Stimulated activated CD4-positive, alpha-beta T cell treated with anti-CD3 and anti-CD28 coated beads, Interleukin-4, amount 100 ng/mL, for 4 hours (primary cell): ENCODE results near the gene CCDC158.
"Not testable (repeated sequence)": the region's sequence is repeated elsewhere in the genome, so short reads cannot be mapped to it uniquely, and the experiment has no call there.

ENCODE experiments used
- DNase-seq, 2 experiments: peaks; one replicate each; pipeline ENCODE4 v3.0.0-alpha.2; 2020

CCDC158 gene

DNA sequence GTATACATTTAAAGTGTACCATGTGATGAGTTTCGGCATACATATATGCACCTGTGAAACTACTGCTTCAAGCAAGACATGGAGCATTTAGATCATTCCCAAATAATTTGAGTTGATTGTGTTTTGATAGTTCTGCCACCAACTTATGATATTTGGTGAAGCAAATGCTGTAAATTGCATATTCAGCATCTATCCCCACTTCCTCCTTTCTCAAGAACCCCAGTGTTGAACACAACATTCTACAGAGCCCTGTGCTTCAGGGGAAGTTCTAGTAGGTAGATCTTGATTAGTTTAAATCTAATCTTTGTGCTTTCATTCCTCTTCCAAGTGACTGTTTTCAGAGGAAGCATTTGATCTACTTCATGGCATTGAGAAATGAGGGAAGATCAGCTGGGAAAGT is 8.7 kb upstream of the CCDC158 start:
- no peak for DNase-seq

DNA sequence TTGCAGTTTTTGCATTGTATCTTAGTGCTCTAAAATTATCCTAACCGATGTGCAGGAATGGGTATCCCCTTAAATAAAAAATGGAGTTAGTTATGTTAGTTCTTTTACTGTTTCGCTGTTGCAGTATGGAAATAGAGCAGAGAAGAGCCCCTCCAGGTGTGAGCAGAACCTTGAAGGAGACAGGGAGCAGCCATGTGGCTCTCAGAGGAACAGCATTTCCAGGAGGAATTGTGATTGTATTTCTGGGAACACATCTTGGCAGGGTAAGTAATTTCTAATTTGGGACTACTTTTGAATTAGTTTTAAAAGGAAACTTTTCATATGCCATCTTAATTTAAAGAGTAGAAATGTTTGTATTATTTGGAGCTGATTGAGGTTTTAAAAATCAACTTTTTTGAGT is 5.3 kb upstream of the CCDC158 start:
- no peak for DNase-seq

DNA sequence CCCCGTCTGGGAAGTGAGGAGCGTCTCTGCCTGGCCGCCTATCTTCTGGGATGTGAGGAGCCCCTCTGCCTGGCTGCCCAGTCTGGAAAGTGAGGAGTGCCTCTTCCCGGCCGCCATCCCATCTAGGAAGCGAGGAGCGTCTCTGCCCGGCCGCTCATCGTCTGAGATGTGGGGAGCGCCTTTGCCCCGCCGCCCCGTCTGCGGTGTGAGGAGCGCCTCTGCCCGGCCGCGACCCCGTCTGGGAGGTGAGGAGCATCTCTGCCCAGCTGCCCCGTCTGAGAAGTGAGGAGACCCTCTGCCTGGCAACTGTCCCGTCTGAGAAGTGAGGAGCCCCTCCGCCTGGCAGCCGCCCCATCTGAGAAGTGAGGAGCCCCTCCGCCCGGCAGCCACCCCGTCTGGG is 2.2 kb upstream of the CCDC158 start:
- not testable (repeated sequence) for DNase-seq

DNA sequence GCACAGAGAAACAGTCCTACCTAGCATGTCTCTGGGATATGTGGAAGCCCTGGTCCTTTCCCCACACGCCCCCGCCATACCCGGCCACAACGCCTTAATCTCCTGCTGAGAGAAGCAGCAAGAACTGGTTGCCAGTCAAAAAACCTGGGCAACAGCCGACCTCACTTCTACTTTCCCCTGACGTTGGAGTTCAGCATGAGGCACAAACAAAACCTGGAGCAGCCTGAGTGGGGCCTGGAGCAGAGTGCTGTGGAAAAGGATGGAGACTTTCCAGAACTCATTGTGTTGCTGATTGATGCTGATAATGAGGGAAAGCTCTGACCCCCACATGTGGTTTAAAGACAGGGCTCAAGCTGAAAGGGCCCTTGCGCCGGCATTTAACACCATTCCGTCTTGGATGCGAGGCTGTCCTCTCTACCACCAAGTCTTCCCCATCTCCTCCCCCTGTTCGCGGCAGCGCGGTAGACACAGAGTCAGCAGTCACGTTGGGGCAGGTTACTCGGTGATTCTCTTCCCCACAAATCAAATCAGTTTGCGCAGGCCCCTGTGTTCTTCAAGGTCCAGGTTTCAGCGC is 666 bp downstream of the CCDC158 start:
- no peak for DNase-seq

DNA sequence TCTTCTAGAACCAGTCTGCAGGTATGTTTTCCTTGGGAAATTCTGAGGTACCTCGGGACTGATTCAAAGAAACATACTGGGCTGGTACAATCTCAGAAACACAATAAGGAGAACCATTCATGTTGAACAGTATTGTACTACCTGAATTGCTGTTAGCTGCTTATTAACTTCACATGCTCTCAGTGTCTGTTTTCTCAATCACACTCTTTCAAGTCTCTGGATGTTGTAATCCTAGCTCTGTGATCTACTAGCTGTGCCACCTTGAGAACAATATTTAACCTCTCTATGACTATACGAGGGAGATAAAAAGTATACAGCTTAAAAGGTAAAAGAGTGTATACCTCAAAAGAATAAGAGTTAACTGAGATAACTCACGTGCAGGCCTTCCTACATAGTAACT is 10.3 kb downstream of the CCDC158 start:
- DNase-seq: no peak

DNA sequence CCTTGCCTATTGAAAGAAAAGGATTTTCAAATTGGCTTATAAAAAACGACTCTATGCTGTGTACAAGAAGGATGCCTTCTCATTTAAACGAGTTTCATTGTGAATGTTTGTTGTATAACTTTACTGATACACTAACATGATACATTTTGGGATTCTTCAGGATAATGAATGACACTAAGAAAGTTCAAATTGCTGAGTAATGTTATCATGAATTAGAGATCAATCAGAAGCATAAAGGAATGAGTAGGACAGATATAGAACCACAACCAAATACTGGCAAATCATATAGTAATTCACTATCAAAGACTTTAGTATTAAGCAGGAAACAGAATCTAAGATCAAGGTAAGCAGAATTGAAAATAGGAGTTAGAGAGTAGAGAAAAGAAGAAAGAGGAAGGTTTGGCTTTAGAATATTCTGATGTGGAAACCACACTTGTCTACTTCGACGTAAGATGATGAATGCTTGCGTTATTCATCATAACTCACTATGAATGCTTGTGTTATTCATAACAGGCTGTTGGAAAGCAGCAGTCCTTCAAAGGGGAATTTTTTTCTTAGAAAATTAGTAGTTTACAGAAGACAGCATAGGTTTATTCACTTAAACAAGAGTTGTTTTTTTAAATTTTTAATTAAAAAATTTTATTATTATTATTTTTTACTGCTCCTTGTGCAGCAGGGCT is 13.4 kb downstream of the CCDC158 start:
- DNase-seq: no peak

DNA sequence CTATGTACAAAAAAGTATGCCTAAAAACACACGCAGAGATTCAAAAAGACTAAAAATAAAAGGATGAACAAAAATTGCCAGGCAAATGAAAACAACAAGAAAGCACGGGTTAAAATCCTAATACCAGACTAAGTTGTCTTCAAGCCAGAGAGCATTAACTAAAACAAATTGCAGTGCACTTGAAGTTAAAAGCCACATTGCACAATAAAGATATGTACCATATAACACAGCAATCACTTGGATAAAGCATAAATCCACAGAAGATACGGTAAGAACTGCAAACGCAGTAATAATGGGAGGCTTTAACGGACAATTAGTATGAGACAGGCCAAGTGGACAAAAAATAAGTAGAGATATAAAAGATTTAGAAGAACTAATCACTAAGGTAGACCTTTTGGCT is 14.9 kb downstream of the CCDC158 start:
- no peak for DNase-seq

DNA sequence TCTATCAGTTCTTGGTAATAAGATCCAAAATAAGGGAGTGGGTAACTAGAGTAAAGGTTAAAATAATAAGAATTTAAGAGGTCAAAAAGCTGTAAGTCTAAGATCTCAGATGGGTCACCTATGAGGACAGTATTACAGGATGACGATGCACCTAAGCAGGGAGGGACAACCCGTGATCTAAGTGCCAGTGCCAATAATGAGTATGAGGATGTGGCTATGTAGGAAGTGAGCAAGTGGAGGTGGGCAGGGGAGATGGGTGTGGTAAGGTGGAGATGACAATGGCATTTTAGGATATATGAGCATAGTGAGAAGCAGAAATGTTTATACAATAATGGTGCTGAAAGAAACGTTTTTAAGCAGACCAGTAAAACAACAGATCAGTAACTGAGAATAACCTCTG is 19.3 kb downstream of the CCDC158 start:
- no peak for DNase-seq

DNA sequence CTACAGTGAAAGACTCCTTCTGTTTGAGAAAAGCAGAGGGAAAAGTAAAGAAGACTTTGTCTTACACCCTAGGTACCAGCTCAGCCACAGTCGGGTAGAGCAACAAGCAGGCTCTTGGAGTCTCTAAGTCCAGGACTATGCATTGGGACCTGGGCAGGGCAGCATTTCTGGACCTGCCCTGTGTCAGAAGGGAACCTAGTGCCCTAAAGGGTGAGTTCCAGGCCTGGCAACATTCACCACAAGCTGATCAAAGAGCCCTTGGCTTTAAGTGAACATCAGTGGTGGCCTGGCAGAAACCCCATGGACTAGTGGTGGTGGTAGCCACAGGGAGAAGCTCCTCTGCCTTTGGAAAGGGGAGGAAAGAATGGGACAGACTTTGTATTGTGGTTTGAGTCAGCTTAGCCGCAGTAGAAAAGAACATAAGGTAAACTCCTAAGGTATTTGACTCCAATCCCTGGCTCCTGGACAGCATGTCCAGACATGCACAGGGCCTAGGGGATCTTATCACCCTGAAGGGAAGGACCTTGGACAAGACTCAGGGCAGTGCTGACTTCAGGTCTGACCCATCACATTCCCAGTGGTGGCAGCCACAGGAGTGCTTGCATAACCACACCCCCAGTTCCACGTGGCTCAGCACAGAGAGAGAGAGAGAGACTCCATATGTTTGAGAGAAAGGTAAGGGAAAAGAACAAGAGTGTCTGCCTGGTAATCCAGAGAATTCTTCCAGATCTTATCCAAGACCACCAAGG is 32.6 kb downstream of the CCDC158 start:
- no peak for DNase-seq

DNA sequence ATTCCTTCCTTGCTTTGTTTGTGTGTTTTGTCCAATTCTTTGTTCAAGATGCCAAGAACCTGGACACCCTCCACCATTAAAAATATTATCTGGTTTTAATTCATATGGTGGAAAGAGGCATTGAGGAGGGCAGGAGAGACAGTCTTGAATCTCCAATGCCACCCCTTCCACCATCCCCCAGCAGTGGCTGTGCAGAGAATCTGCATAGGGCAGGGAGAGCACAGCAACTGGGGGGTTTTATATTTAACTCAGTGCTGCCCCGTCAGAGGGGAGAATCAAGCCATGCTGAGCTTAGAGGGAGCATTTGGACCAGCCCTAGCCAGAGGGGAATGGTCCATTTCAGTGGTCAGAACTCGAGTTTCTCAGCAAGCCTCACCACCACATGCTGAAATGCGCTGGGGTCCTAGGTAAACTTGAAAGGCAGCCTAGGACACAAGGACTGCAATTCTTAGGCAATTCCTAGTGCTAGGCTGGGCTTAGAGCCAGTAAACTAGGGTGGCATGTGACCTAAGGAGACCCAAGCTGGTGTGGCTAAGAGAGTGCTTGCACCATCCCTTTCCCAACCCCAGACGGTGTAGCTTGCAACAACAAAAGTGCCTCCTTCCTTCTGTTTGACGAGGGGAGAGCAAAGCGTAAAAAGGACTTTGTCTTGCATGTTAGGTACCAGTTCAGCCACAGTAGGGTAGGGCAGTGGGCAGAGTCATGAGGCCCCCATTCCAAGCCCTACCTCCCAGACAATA is 34.2 kb downstream of the CCDC158 start:
- no peak for DNase-seq

DNA sequence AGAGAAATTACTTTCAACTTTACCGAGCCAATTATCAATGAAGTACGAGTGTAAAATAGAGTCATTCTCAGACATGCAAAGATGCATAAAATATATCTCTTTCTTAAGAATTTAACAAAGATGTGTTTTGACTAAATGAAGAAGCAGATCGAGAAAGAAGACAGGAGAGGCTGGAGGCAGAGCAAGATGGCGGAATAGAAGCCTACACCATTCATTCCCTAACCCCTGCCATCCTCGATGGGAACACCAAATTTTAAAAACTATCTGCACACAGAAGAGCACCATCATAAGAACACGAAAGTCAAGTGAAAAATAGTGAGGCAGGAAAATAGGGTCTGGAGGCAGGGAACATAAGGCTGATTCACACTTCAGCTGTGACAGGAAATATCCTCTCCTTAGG is 35.0 kb downstream of the CCDC158 start:
- DNase-seq: no peak

DNA sequence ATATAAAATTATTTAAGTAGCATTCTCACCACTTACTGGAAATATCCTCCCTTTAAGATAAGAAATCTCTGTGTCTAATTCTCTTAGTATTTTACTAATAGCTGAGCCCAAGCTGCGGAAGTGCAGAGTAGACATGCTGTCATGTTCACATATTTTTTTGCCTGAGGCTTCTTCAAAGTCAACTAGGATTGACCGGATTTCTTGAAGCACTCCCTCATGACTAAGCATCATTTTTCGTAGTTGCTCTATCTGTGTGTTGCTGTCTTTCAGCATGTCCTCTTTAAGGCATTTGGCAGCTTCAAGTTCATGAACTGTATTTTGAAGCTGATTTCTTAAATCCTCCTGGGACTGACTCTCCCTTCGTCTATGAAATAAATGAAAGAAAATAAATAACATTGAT is 36.9 kb downstream of the CCDC158 start:
- no peak for DNase-seq

DNA sequence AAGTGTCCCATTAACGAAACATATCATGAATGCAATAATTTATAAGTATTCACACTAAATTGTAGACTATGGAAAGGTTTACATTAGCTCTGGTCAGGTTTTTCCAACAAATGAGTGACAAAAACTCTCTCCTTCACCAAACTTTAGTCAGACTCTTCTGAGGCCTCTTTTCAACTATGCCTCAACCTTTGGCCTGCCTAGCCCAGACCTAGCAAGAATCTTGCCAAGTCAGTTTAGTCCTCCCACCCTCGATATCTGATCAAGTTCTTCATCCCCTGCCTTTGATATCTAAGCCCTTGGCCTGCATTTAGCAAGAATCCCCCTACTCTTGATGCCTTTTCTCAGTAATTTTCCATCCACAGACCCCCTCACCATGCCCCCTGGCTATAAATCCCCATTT is 37.9 kb downstream of the CCDC158 start:
- no peak for DNase-seq

DNA sequence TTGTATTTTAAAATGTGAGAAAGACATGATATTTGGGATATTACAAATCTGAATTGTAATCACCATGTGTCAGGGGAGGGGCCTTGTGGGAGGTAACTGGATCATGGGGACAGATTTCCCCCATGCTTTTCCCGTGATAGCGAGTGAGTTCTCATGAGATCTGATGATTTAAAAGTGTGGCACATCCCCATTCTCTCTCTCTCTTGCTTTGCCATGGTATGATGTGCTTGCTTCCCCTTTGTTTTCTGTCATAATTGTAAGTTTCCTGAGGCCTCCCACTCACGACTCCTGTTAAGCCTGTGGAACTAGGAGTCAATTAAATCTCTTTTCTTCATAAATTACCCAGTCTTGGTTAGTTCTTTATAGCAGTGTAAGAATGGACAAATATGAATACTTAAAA is 39.0 kb downstream of the CCDC158 start:
- DNase-seq: no peak

DNA sequence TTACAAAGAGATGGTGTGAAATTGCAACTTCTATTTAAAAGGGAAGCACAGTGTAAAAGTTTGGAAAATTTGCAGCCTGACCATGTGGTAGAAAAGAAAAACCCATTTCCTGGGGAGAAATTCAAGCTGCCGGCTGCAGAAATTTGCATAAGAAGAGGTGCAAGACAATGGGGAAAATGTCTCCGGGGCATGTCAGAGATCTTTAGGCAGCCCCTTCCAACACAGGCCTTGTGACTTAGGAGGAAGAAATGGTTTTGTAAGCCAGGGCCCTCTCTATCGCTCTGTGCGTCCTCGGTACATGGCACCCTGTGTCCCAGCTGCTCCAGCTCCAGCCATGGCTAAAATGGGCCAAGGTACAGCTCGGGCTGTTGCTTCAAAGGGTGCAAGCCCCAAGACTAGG is 40.4 kb downstream of the CCDC158 start:
- no peak for DNase-seq

DNA sequence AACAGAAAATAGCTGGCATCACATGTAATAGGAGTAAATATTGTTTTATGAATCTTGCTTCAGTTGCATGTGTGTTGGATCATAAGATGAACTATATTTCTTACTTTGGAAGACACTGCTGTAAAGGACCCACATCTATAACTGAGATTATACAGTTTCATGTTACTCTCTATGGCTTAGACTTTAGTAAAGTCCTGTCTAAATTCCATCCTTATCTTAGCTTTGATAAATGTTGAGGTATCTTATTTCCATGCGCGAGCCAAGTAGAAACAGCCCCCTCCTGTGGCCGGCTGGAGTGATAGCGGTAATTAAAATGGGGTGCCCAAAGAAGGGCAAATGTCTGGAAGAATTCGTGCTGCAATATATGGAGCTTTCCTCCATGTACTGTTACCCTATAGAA is 43.0 kb downstream of the CCDC158 start:
- peak in 1 of 2 experiments; percentile 17 for DNase-seq

DNA sequence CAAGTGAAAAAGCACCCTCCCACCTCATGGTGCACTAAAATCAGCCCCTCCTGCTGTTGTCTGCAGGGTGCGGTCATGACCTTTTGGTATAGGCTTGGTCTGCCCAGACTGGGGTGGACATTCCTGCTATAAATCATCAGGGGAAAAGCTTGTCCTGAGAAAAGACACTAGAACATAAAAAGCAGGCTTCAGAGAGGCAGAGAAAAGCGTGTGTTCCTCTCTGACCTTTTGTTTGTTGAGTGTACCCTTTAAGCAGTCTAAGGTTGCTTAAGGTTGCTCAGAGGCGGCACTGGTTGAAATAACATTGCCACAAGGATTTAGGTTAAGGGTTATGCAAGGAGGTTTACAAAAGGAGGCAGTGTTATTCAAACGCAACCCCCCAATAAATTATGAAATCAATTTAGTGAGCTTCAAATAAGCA is 43.5 kb downstream of the CCDC158 start:
- no peak for DNase-seq

DNA sequence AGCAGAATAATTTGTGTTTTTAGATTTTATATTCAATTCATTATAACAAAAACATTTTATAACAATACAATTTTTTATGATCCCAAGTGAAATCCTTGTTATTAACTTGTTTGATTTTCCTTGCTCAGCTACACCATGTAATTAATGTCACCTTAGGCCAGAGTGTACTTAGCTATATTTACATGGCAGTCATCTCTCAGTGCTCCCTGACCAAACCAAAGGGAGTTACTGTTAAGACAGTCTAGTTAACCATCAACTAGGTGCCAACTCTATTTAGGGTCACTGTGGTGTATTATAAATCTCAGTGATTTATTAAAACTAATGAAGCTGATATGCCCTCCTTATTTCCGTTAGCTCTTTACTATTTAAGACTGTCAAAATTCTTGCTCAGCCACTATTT is 44.4 kb downstream of the CCDC158 start:
- DNase-seq: no peak

DNA sequence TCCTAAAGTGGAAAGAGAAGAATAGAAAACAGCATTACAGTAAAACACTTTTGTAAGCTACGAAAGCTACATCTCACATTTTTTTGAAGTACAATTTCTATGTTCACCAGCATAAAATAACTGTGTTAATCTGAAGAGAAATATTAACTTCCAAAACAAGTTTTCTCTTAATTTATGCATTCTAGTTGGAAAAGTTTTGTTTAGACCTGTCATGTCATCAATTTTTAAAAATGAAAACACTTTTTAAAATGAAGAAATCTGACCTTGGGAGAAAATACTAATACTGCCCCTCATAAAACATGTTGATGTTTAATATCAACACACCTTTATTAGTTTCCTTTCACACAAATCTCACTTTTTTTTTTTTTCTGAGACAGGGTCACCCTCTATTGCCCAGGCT is 45.2 kb downstream of the CCDC158 start:
- DNase-seq: no peak

DNA sequence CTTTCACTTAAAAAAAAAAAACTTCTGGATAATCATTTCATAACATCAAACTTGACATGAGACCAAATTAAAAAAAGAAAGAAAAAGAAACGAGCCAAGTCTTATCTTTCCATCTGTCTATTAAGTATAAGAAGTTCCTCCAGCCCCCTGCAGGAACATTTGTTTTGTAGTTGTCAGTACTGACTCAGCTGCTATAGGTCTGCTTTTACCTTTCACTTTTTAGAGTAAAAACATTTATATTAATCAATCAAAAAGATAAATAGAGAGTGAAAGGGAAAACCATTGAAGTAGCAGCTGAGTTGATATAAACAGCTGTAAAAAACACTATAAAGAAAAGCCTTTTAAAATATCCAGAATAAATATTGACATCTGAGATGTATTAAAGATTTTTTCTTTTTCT is 46.1 kb downstream of the CCDC158 start:
- no peak for DNase-seq

DNA sequence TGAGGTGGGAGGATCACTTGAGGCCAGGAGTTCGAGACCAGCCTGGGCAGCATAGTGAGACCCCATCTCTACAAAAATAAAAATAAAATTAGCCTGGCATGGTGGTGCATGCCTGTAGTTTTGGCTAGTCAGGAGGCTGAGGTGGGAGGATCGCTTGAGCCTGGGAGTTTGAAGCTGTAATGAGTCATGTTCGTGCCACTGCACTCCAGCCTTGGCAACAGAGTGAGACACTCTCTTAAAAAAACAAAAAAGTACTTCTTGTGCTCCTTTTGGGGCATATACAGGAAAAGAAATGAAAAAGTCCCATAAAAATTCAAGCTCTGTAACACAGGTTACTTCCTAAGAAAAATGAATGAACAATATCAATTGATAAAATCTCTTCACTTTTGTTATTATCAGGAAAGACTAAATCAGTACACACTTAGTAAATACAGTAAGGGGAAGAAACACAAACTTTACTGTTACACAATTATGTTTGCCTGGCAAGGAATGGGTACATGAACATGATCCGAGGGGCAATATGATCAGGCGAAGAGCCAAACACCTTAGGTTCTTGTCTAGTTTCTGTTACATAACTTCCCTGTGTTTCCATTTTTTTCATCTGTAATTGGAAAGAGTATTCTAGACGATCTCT is 46.9 kb downstream of the CCDC158 start:
- no peak for DNase-seq

DNA sequence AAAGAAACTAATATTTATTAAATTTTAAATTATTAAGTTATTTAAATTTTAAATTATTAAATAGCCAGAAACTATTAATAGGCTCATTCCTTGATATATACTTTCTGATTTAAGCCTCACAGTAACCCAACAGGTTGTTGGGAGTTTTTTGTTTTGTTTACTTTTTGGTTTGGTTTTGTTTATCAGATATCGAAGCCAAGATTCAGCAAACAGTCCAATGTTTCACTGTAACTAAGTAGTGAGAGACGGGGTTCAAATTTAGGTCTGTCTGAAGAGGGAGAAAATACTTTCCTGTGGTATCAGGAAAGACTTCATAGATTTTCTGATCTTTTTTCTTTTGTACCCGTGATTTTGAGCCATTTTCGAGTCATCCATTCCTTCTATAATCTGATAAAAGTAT is 54.2 kb downstream of the CCDC158 start:
- DNase-seq: no peak

DNA sequence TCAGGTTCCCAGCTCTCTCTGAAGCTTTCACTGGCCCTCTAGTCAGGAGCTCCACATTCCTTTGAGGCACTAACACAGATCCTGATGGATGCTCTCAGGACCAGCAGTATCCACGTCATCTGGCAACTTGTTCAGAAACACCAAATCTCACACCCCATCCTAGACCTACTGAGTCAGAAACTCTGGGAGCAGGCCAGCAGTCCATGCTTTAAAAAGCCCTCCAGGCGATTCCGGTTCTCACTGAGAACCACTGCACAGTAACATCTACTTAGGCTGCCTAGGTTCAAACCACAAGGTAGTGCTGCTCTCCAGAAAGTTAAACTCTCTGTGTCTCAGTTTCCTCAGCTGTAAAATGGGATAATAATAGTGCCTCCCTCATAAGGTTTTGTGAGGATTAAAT is 55.3 kb downstream of the CCDC158 start:
- DNase-seq: no peak
